GM23248 (cell line): ENCODE measurements around the gene TOP3B.

Experiments used
- EZH2 ChIP-seq: fragments of 200-600 bp; sonication (generic); IDR thresholded peaks from 2 replicates; pipeline ENCODE4 v1.6.1; 2018; ENCODE audit warnings: antibody characterized with exemption, mild to moderate bottlenecking; ENCODE audit not compliant: insufficient read depth, poor library complexity, severe bottlenecking
- EZH2phosphoT487 ChIP-seq: fragments of 200-600 bp; sonication (generic); IDR thresholded peaks from 2 replicates; pipeline ENCODE4 v1.6.1; 2018; ENCODE audit warnings: antibody characterized with exemption, moderate library complexity, mild to moderate bottlenecking, low read depth; ENCODE audit not compliant: insufficient read depth

- TF ChIP-seq EZH2phosphoT487 (no peak), EZH2 (no peak)
Observed at GRCh38 chr22:21974058-21974649, 8.4 kb downstream of the TOP3B start.
